ENCODE measurements around the gene FNDC10.

Gene FNDC10

DNA sequence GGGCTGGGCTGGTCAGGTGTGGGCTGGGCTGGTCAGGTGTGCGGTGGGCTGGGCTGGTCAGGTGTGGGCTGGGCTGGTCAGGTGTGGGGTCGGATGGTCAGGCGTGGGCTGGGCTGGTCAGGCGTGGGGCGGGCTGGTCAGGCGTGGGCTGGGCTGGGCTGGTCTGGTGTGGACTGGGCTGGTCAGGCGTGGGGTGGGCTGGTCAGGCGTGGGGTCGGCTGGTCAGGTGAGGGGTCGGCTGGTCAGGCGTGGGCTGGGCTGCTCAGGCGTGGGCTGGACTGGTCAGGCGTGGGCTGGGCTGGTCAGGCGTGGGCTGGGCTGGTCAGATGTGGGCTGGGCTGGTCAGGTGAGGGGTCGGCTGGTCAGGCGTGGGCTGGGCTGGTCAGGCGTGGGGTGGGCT is 5.8 kb upstream of the FNDC10 start:
- Histone ChIP-seq H3K27ac (ENCODE audit: low read depth, low read length) (no peak overlapping the region), H3K9me3 (ENCODE audit: control insufficient read depth in 1 of 2, low read length in 2 of 2) (no peaks in the 10 kb centered on the region), H3K4me1 (ENCODE audit: control insufficient read depth in 1 of 2, insufficient read depth in 2 of 2, low read length in 2 of 2) (peaks cover 0 to 5% of the 10 kb centered on the region in 2 donors), H3K27me3 (ENCODE audit: control insufficient read depth in 1 of 2, insufficient read depth in 2 of 2, low read length in 2 of 2) (peaks cover 5 to 6% of the 10 kb centered on the region in 2 donors), H3K36me3 (ENCODE audit: control insufficient read depth in 1 of 2, insufficient read depth in 2 of 2, low read length in 2 of 2) (no peaks in the 10 kb centered on the region), H3K9ac (ENCODE audit: low read depth in 1 of 2, low read length in 2 of 2) (no peak overlapping the region), H3K4me3 (ENCODE audit: low read depth in 1 of 2, low read length in 2 of 2) (no peak overlapping the region)

DNA sequence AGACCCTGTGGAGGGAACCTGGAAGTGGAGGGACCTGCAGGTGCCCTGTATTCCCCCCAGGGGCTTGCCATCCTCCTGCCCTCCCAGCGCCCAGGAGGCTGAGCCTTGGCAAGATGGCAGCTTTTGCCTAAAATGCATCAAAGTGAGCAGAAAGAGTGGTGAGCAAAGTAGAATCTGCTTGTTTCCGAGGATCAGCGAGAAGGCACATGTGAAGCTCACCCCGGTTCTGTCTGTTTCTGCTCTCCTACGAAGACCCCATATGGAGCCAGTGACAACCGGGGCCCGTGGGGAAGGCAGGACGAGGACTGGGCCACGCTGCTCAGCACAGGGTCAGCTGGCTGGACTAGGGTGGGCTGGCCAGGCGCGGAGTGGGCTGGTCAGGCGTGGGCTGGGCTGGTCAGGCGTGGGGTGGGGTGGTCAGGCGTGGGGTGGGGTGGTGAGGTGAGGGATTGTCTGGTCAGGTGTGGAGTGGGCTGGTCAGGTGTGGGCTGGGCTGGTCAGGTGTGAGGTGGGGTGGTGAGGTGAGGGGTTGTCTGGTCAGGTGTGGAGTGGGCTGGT is 5.2 kb upstream of the FNDC10 start:
- Histone ChIP-seq H3K4me1 (ENCODE audit: control insufficient read depth in 1 of 2, insufficient read depth in 2 of 2, low read length in 2 of 2) (peaks cover 0 to 10% of the 10 kb centered on the region in 2 donors), H3K27ac (ENCODE audit: low read depth, low read length) (no peak overlapping the region), H3K36me3 (ENCODE audit: control insufficient read depth in 1 of 2, insufficient read depth in 2 of 2, low read length in 2 of 2) (no peaks in the 10 kb centered on the region), H3K27me3 (ENCODE audit: control insufficient read depth in 1 of 2, insufficient read depth in 2 of 2, low read length in 2 of 2) (peaks cover 5 to 6% of the 10 kb centered on the region in 2 donors), H3K4me3 (ENCODE audit: low read depth in 1 of 2, low read length in 2 of 2) (no peak overlapping the region), H3K9ac (ENCODE audit: low read depth in 1 of 2, low read length in 2 of 2) (no peak overlapping the region), H3K9me3 (ENCODE audit: control insufficient read depth in 1 of 2, low read length in 2 of 2) (no peaks in the 10 kb centered on the region)

GRCh38 chr1:1604374-1605033 is 4.6 kb upstream of the FNDC10 start:
- no peak overlapping the region for H3K9ac ChIP-seq (ENCODE audit: low read depth in 1 of 2, low read length in 2 of 2)
- H3K4me1 ChIP-seq (ENCODE audit: control insufficient read depth in 1 of 2, insufficient read depth in 2 of 2, low read length in 2 of 2) = peaks cover 0 to 10% of the 10 kb centered on the region in 2 donors
- no peaks in the 10 kb centered on the region for H3K9me3 ChIP-seq (ENCODE audit: control insufficient read depth in 1 of 2, low read length in 2 of 2)
- no peak overlapping the region for H3K27ac ChIP-seq (ENCODE audit: low read depth, low read length)
- no peak overlapping the region for H3K4me3 ChIP-seq (ENCODE audit: low read depth in 1 of 2, low read length in 2 of 2)
- peaks cover 5 to 6% of the 10 kb centered on the region in 2 donors for H3K27me3 ChIP-seq (ENCODE audit: control insufficient read depth in 1 of 2, insufficient read depth in 2 of 2, low read length in 2 of 2)
- no peaks in the 10 kb centered on the region for H3K36me3 ChIP-seq (ENCODE audit: control insufficient read depth in 1 of 2, insufficient read depth in 2 of 2, low read length in 2 of 2)

DNA sequence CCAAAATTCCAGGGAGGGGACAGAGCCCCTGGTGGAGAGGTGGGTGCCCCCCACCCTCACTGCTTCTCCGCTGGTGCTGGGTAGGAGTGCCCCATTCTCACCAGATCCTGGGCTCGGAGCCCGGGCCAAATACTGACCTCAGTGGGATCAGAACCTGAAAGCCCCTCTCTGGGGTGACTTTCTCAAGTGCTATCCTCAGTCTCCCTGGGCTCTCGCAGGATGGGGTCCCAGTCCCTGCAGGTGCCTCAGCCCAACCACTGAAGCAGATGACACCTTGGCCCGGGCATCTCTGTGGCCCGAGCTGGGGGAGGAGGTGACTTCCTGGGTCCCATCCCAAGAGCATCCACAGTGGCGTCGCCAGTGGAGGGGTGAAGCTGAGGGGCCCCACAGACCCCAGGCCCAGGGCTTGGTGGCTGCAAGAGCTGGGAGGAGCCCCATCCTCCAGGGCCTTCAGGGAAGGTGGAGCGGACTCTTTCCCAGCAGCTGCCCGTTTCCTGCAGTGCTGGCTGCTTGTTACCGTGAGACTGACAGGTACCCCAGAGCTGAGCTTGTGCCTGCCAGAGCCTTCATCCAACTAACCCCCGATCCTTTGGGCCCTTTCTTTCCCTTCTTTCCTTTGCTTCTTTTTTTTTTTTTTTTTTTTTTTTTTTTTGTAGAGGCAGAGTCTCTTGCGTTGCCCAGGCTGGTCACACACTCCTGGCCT is 3.9 kb upstream of the FNDC10 start:
- Histone ChIP-seq H3K27ac (ENCODE audit: low read depth, low read length) (no peak overlapping the region), H3K9me3 (ENCODE audit: control insufficient read depth in 1 of 2, low read length in 2 of 2) (no peaks in the 10 kb centered on the region), H3K4me3 (ENCODE audit: low read depth in 1 of 2, low read length in 2 of 2) (no peak overlapping the region), H3K27me3 (ENCODE audit: control insufficient read depth in 1 of 2, insufficient read depth in 2 of 2, low read length in 2 of 2) (peaks cover 5 to 6% of the 10 kb centered on the region in 2 donors), H3K4me1 (ENCODE audit: control insufficient read depth in 1 of 2, insufficient read depth in 2 of 2, low read length in 2 of 2) (peaks cover 0 to 15% of the 10 kb centered on the region in 2 donors), H3K36me3 (ENCODE audit: control insufficient read depth in 1 of 2, insufficient read depth in 2 of 2, low read length in 2 of 2) (no peaks in the 10 kb centered on the region), H3K9ac (ENCODE audit: low read depth in 1 of 2, low read length in 2 of 2) (no peak overlapping the region)

GRCh38 chr1:1602968-1603506 is 3.1 kb upstream of the FNDC10 start:
- H3K27ac ChIP-seq (ENCODE audit: low read depth, low read length) = no peak overlapping the region
- H3K9me3 ChIP-seq (ENCODE audit: control insufficient read depth in 1 of 2, low read length in 2 of 2) = no peaks in the 10 kb centered on the region
- peaks cover 0 to 15% of the 10 kb centered on the region in 2 donors for H3K4me1 ChIP-seq (ENCODE audit: control insufficient read depth in 1 of 2, insufficient read depth in 2 of 2, low read length in 2 of 2)
- H3K9ac ChIP-seq (ENCODE audit: low read depth in 1 of 2, low read length in 2 of 2) = no peak overlapping the region
- H3K27me3 ChIP-seq (ENCODE audit: control insufficient read depth in 1 of 2, insufficient read depth in 2 of 2, low read length in 2 of 2) = peaks cover 5 to 9% of the 10 kb centered on the region in 2 donors
- no peak overlapping the region for H3K4me3 ChIP-seq (ENCODE audit: low read depth in 1 of 2, low read length in 2 of 2)
- H3K36me3 ChIP-seq (ENCODE audit: control insufficient read depth in 1 of 2, insufficient read depth in 2 of 2, low read length in 2 of 2) = no peaks in the 10 kb centered on the region

GRCh38 chr1:1602304-1602967 is 2.5 kb upstream of the FNDC10 start:
- no peak overlapping the region for H3K27ac ChIP-seq (ENCODE audit: low read depth, low read length)
- H3K36me3 ChIP-seq (ENCODE audit: control insufficient read depth in 1 of 2, insufficient read depth in 2 of 2, low read length in 2 of 2) = no peaks in the 10 kb centered on the region
- no peaks in the 10 kb centered on the region for H3K9me3 ChIP-seq (ENCODE audit: control insufficient read depth in 1 of 2, low read length in 2 of 2)

GRCh38 chr1:1601564-1602303 is 1.8 kb upstream of the FNDC10 start:
- Histone ChIP-seq H3K4me3 (ENCODE audit: low read depth in 1 of 2, low read length in 2 of 2) (no peak overlapping the region), H3K27ac (ENCODE audit: low read depth, low read length) (no peak overlapping the region), H3K9me3 (ENCODE audit: control insufficient read depth in 1 of 2, low read length in 2 of 2) (no peaks in the 10 kb centered on the region), H3K4me1 (ENCODE audit: control insufficient read depth in 1 of 2, insufficient read depth in 2 of 2, low read length in 2 of 2) (peaks cover 0 to 15% of the 10 kb centered on the region in 2 donors), H3K27me3 (ENCODE audit: control insufficient read depth in 1 of 2, insufficient read depth in 2 of 2, low read length in 2 of 2) (peaks cover 9 to 12% of the 10 kb centered on the region in 2 donors), H3K9ac (ENCODE audit: low read depth in 1 of 2, low read length in 2 of 2) (no peak overlapping the region), H3K36me3 (ENCODE audit: control insufficient read depth in 1 of 2, insufficient read depth in 2 of 2, low read length in 2 of 2) (no peaks in the 10 kb centered on the region)

More at GRCh38 chr1:1602304-1602967, 2.5 kb upstream of the FNDC10 start:
- Histone ChIP-seq H3K27me3 (ENCODE audit: control insufficient read depth in 1 of 2, insufficient read depth in 2 of 2, low read length in 2 of 2) (peaks cover 5 to 10% of the 10 kb centered on the region in 2 donors), H3K4me1 (ENCODE audit: control insufficient read depth in 1 of 2, insufficient read depth in 2 of 2, low read length in 2 of 2) (peaks cover 0 to 17% of the 10 kb centered on the region in 2 donors), H3K4me3 (ENCODE audit: low read depth in 1 of 2, low read length in 2 of 2) (no peak overlapping the region), H3K9ac (ENCODE audit: low read depth in 1 of 2, low read length in 2 of 2) (no peak overlapping the region)

DNA sequence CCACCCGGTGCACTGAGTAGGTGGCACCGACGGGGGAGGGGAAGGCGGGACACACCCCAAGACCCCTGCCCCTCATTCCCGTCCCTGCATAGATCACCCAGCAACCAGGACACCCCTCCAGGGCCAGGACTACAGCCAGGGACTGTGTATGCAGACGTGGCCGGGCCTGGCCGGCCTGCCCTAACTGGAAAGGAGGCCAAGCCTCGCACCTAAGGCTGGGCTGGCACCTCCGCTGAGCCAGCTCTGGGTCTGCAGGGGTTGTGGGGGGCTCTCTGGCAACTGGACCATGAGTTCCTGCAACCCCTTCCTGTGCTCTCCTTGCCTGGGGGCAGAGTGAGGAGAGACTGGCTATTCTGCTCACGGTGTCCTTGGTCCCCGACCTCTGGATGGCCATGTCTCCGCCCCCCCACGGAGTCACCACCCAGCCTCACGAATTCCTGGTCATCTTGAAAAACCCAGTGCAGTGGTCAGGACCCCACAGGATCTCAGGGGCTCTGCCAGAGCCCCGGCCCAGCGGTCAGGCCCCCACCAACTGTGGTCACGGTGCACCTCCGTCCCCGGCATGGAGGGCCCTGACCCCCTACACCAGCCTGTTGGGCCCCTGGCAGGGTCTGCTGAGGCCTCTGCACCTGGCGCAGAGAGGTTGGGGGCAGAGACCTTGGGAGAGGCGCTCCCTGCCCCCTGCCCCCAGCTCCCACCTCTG is 1.1 kb upstream of the FNDC10 start:
- Histone ChIP-seq H3K4me3 (ENCODE audit: low read depth in 1 of 2, low read length in 2 of 2) (peak overlapping the region in 1 of 2 donors; percentile 53), H3K9me3 (ENCODE audit: control insufficient read depth in 1 of 2, low read length in 2 of 2) (no peaks in the 10 kb centered on the region), H3K4me1 (ENCODE audit: control insufficient read depth in 1 of 2, insufficient read depth in 2 of 2, low read length in 2 of 2) (peaks cover 0 to 13% of the 10 kb centered on the region in 2 donors), H3K36me3 (ENCODE audit: control insufficient read depth in 1 of 2, insufficient read depth in 2 of 2, low read length in 2 of 2) (no peaks in the 10 kb centered on the region), H3K27ac (ENCODE audit: low read depth, low read length) (no peak overlapping the region), H3K27me3 (ENCODE audit: control insufficient read depth in 1 of 2, insufficient read depth in 2 of 2, low read length in 2 of 2) (peaks cover 16 to 19% of the 10 kb centered on the region in 2 donors), H3K9ac (ENCODE audit: low read depth in 1 of 2, low read length in 2 of 2) (no peak overlapping the region)

Measured in duodenal mucosa (tissue), 2 donors.